Panc1 (cell line): ENCODE measurements around the gene UGDH.

Source experiments
- CTCF ChIP-seq: fragments of 450-650 bp; IDR thresholded peaks from 2 replicates; pipeline ENCODE4 v1.5.1; 2017; ENCODE audit warnings: mild to moderate bottlenecking
- POLR2AphosphoS5 ChIP-seq: IDR thresholded peaks from 2 replicates; pipeline ENCODE4 v1.6.1; 2012; ENCODE audit warnings: mild to moderate bottlenecking, low read depth, low read length, moderate library complexity
- REST ChIP-seq, 2 experiments: IDR thresholded peaks; 2 replicates each; pipeline ENCODE4 v1.6.1; 2011 to 2012; ENCODE audit warnings: low read depth in 2 of 2, control low read depth in 1 of 2, low read length in 1 of 2, mild to moderate bottlenecking in 1 of 2, moderate library complexity in 1 of 2; ENCODE audit not compliant: insufficient read depth in 1 of 2
- TCF7L2 ChIP-seq: IDR thresholded peaks from 2 replicates; pipeline ENCODE4 v1.6.1; 2011; ENCODE audit warnings: mild to moderate bottlenecking, low read depth, low read length, inconsistent platforms

- TF ChIP-seq CTCF (no peak), REST (IDR thresholded peaks at IDR 0.05; ENCODE audit: insufficient read depth in 1 of 2, low read depth in 2 of 2, low read length in 1 of 2) (no peak), TCF7L2 (no peak), POLR2AphosphoS5 (no peak)
Measured at GRCh38 chr4:39494354-39494753, 32.9 kb downstream of the UGDH start.
